Mesenchymal stem cell (in vitro differentiated cells and primary cell): ENCODE measurements around the gene PPM1J.

Experiments
- DNase-seq: peaks from one replicate; pipeline ENCODE4 v3.0.0-alpha.2; 2013
- H2AFZ ChIP-seq: one replicate; pipeline ENCODE4 v1.6.1; 2013; ENCODE audit warnings: low read depth, mild to moderate bottlenecking, control low read depth, inconsistent platforms, low read length, moderate library complexity
- H2AK5ac ChIP-seq: 2 replicates; pipeline ENCODE4 v1.6.1; 2013; ENCODE audit warnings: low read length, moderate library complexity, mild to moderate bottlenecking, inconsistent platforms; ENCODE audit not compliant: severe bottlenecking
- H2BK120ac ChIP-seq: one replicate; pipeline ENCODE4 v1.6.1; 2013; ENCODE audit warnings: low read depth, mild to moderate bottlenecking, inconsistent platforms, low read length, moderate library complexity
- H2BK12ac ChIP-seq, 2 experiments: one replicate each; pipeline ENCODE4 v1.6.1; 2013; ENCODE audit warnings: inconsistent platforms in 2 of 2, low read length in 2 of 2, mild to moderate bottlenecking in 2 of 2, moderate library complexity in 2 of 2, control low read depth in 1 of 2
- H2BK15ac ChIP-seq: one replicate; pipeline ENCODE4 v1.6.1; 2013; ENCODE audit warnings: mild to moderate bottlenecking, low read depth, inconsistent platforms; ENCODE audit not compliant: poor library complexity, severe bottlenecking
- H2BK5ac ChIP-seq: 2 replicates; pipeline ENCODE4 v1.6.1; 2013; ENCODE audit warnings: low read depth, mild to moderate bottlenecking, low read length, control low read depth, inconsistent platforms; ENCODE audit not compliant: poor library complexity, severe bottlenecking
- H3K14ac ChIP-seq, 2 experiments: one replicate each; pipeline ENCODE4 v1.6.1; 2013; ENCODE audit warnings: inconsistent platforms in 2 of 2, low read length in 2 of 2, control low read depth in 1 of 2, mild to moderate bottlenecking in 1 of 2, moderate library complexity in 1 of 2
- H3K18ac ChIP-seq, 2 experiments: one replicate each; pipeline ENCODE4 v1.6.1; 2013; ENCODE audit warnings: inconsistent platforms in 2 of 2, low read length in 2 of 2, control low read depth in 1 of 2, low read depth in 1 of 2, mild to moderate bottlenecking in 1 of 2
- H3K23ac ChIP-seq, 2 experiments: one replicate each; pipeline ENCODE4 v1.6.1; 2013; ENCODE audit warnings: inconsistent platforms in 2 of 2, low read length in 2 of 2, mild to moderate bottlenecking in 2 of 2, moderate library complexity in 2 of 2, control low read depth in 1 of 2
- H3K27ac ChIP-seq: 2 replicates; pipeline ENCODE4 v1.5.1; 2013; ENCODE audit warnings: mild to moderate bottlenecking, moderate library complexity, low read length, control low read depth, inconsistent platforms; ENCODE audit not compliant: poor library complexity, severe bottlenecking
- H3K27me3 ChIP-seq, 2 experiments: 2 replicates each; pipeline versions ENCODE4 v1.6.1 to v1.7.0; 2013; ENCODE audit warnings: low read length in 2 of 2, mild to moderate bottlenecking in 2 of 2, moderate library complexity in 2 of 2, control low read depth in 1 of 2, inconsistent platforms in 1 of 2; ENCODE audit not compliant: control insufficient read depth in 1 of 2, insufficient read depth in 1 of 2
- H3K36me3 ChIP-seq, 2 experiments: 2 replicates each; pipeline versions ENCODE4 v1.6.1 to v1.7.0; 2013; ENCODE audit warnings: low read length in 2 of 2, control low read depth in 1 of 2, inconsistent platforms in 1 of 2, low read depth in 1 of 2, mild to moderate bottlenecking in 1 of 2; ENCODE audit not compliant: insufficient read depth in 2 of 2, control insufficient read depth in 1 of 2
- H3K4ac ChIP-seq, 2 experiments: one replicate each; pipeline ENCODE4 v1.6.1; 2013; ENCODE audit warnings: inconsistent platforms in 2 of 2, low read length in 2 of 2, mild to moderate bottlenecking in 2 of 2, moderate library complexity in 2 of 2, control low read depth in 1 of 2, low read depth in 1 of 2
- H3K4me1 ChIP-seq: 2 replicates; pipeline ENCODE4 v1.6.1; 2013; ENCODE audit warnings: low read depth, low read length, control low read depth; ENCODE audit not compliant: control insufficient read depth, insufficient read depth
- H3K4me2 ChIP-seq: 2 replicates; pipeline ENCODE4 v1.6.1; 2013; ENCODE audit warnings: low read length, mild to moderate bottlenecking, inconsistent platforms; ENCODE audit not compliant: poor library complexity, severe bottlenecking
- H3K4me3 ChIP-seq, 2 experiments: 2 replicates each; pipeline versions ENCODE4 v1.5.1 to v1.7.0; 2013; ENCODE audit warnings: low read length in 2 of 2, mild to moderate bottlenecking in 2 of 2, control low read depth in 1 of 2, low read depth in 1 of 2; ENCODE audit not compliant: insufficient read depth in 1 of 2
- H3K79me1 ChIP-seq: replicated peaks from 2 replicates; pipeline ENCODE4 v1.6.1; 2013; ENCODE audit warnings: mild to moderate bottlenecking, control low read depth, low read length, inconsistent platforms; ENCODE audit not compliant: poor library complexity, severe bottlenecking
- H3K9ac ChIP-seq: 2 replicates; pipeline ENCODE4 v1.7.0; 2013; ENCODE audit warnings: mild to moderate bottlenecking, low read length, moderate library complexity
- H3K9me3 ChIP-seq: 2 replicates; pipeline ENCODE4 v1.7.0; 2013; ENCODE audit warnings: mild to moderate bottlenecking, low read length; ENCODE audit not compliant: control insufficient read depth
- H4K8ac ChIP-seq: one replicate; pipeline ENCODE4 v1.6.1; 2013; ENCODE audit warnings: inconsistent platforms, mild to moderate bottlenecking, low read length, moderate library complexity
- H4K91ac ChIP-seq: one replicate; pipeline ENCODE4 v1.6.1; 2013; ENCODE audit warnings: mild to moderate bottlenecking, low read length, inconsistent platforms
- WGBS: methylation state at CpG from one replicate; pipeline ENCODE4 v1.1.7; 2013; ENCODE audit warnings: mixed read lengths; 5-methylcytosine and 5-hydroxymethylcytosine counted together

PPM1J gene

GRCh38 chr1:112692681-112693080 lies 22.5 kb downstream of the PPM1J start:
- Histone ChIP-seq H3K4ac (no peak overlapping the region), H3K9me3 (no peaks in the 10 kb centered on the region), H3K79me1 (peaks cover 41% of the 10 kb centered on the region), H2BK15ac (no peak overlapping the region), H3K36me3 (peaks cover 81 to 88% of the 10 kb centered on the region in 2 experiments), H4K8ac (no peak overlapping the region), H3K9ac (no peak overlapping the region), H2BK12ac (no peak overlapping the region), H3K4me2 (no peak overlapping the region), H3K27me3 (no peaks in the 10 kb centered on the region), H3K27ac (no peak overlapping the region), H2AFZ (no peak overlapping the region), H2BK5ac (no peak overlapping the region), H4K91ac (no peak overlapping the region), H3K14ac (no peak overlapping the region), H2BK120ac (no peak overlapping the region), H3K18ac (no peak overlapping the region), H2AK5ac (no peak overlapping the region), H3K4me1 (peaks cover 3% of the 10 kb centered on the region), H3K23ac (no peak overlapping the region), H3K4me3 (no peak overlapping the region)
- WGBS: 96% methylated on average over 5 of the region's 5 CpGs
- no peak for DNase-seq

GRCh38 chr1:112689842-112690237 lies 25.3 kb downstream of the PPM1J start:
- Histone ChIP-seq H4K8ac (no peak overlapping the region), H2BK5ac (no peak overlapping the region), H3K27ac (no peak overlapping the region), H2AFZ (no peak overlapping the region), H3K36me3 (peaks cover 57 to 62% of the 10 kb centered on the region in 2 experiments), H2AK5ac (no peak overlapping the region), H2BK15ac (no peak overlapping the region), H3K27me3 (no peaks in the 10 kb centered on the region), H3K4ac (no peak overlapping the region), H3K9ac (no peak overlapping the region), H3K4me3 (no peak overlapping the region), H3K4me1 (peaks cover 3% of the 10 kb centered on the region), H2BK120ac (no peak overlapping the region), H3K79me1 (peaks cover 49% of the 10 kb centered on the region), H3K18ac (no peak overlapping the region), H3K14ac (no peak overlapping the region), H3K4me2 (no peak overlapping the region), H2BK12ac (no peak overlapping the region), H4K91ac (no peak overlapping the region), H3K23ac (no peak overlapping the region), H3K9me3 (no peaks in the 10 kb centered on the region)
- 95% methylated on average over 11 of the region's 11 CpGs for WGBS
- DNase-seq: no peak

GRCh38 chr1:112689196-112689841 lies 25.8 kb downstream of the PPM1J start:
- Histone ChIP-seq H2BK15ac (no peak overlapping the region), H3K79me1 (peaks cover 46% of the 10 kb centered on the region), H3K18ac (no peak overlapping the region), H3K4ac (no peak overlapping the region), H2BK120ac (no peak overlapping the region), H3K9me3 (no peaks in the 10 kb centered on the region), H3K4me1 (no peaks in the 10 kb centered on the region), H4K8ac (no peak overlapping the region), H3K36me3 (peaks cover 52 to 57% of the 10 kb centered on the region in 2 experiments), H4K91ac (no peak overlapping the region), H3K14ac (no peak overlapping the region), H3K27ac (no peak overlapping the region), H2AK5ac (no peak overlapping the region), H3K27me3 (no peaks in the 10 kb centered on the region), H3K23ac (no peak overlapping the region), H3K4me2 (no peak overlapping the region), H2BK5ac (no peak overlapping the region), H2AFZ (no peak overlapping the region), H3K4me3 (no peak overlapping the region), H2BK12ac (no peak overlapping the region), H3K9ac (no peak overlapping the region)
- WGBS: 96% methylated on average over 7 of the region's 9 CpGs
- DNase-seq: no peak

GRCh38 chr1:112688781-112689193 lies 26.3 kb downstream of the PPM1J start:
- Histone ChIP-seq H3K4me1 (no peaks in the 10 kb centered on the region), H3K23ac (no peak overlapping the region), H4K91ac (no peak overlapping the region), H2BK5ac (no peak overlapping the region), H3K14ac (no peak overlapping the region), H4K8ac (no peak overlapping the region), H2AFZ (no peak overlapping the region), H3K4ac (no peak overlapping the region), H3K18ac (no peak overlapping the region), H3K9me3 (no peaks in the 10 kb centered on the region), H2AK5ac (no peak overlapping the region), H3K79me1 (peaks cover 42% of the 10 kb centered on the region), H3K4me2 (no peak overlapping the region), H3K27me3 (no peaks in the 10 kb centered on the region), H2BK15ac (no peak overlapping the region), H3K9ac (no peak overlapping the region), H3K36me3 (peaks cover 46 to 52% of the 10 kb centered on the region in 2 experiments), H2BK120ac (no peak overlapping the region), H2BK12ac (no peak overlapping the region), H3K4me3 (no peak overlapping the region), H3K27ac (no peak overlapping the region)
- DNase-seq: no peak
- 84% methylated on average over 13 of the region's 13 CpGs for WGBS
